ENCODE data around the gene ZDHHC1. TPM values are rescaled to one million over a fixed set of nuclear protein-coding genes. Genes with fewer than 3 reads are reported as not detected.

Gene ZDHHC1
- total and polyA plus RNA-seq, 2 of the 13 experiments (the other 11 are each of a cell fraction or from before 2014, with no cell fraction given) = 0.51 to 1.1 TPM

GRCh38 chr16:67430977-67431774, 14.9 kb upstream of the ZDHHC1 start, which contains the start of gene HSD11B2 (continued):
- no peak for TF ChIP-seq ZIK1 (CRISPR knock-in tag; IDR thresholded peaks at IDR 0.05; ENCODE audit: borderline replicate concordance, low read depth)
- TF ChIP-seq ZNF597 (CRISPR knock-in tag; IDR thresholded peaks at IDR 0.05) = no peak
- TF ChIP-seq ZBTB3 (CRISPR knock-in tag; IDR thresholded peaks at IDR 0.05; ENCODE audit: borderline replicate concordance, low read depth) = no peak
- peak; percentile 21; the same call in 1 of the 2 replicates for TF ChIP-seq MAZ (IDR thresholded peaks at IDR 0.05; ENCODE audit: borderline replicate concordance, low read depth, low read length)
- TF ChIP-seq MAZ (CRISPR knock-in tag; IDR thresholded peaks at IDR 0.05; ENCODE audit: low read depth) = no peak
- no peak for TF ChIP-seq NFRKB (IDR thresholded peaks at IDR 0.05)
- TF ChIP-seq ARID3A (IDR thresholded peaks at IDR 0.05; ENCODE audit: low read depth, low read length) = no peak
- TF ChIP-seq ZBTB37 (CRISPR knock-in tag; IDR thresholded peaks at IDR 0.05) = no peak
- 0 out of 2 replicates have a peak, but pooled peaks have one; percentile 11 for TF ChIP-seq THAP7 (CRISPR knock-in tag; IDR thresholded peaks at IDR 0.05)
- 0 out of 2 replicates have a peak, but pooled peaks have one; percentile 34 for TF ChIP-seq TSC22D2 (CRISPR knock-in tag; IDR thresholded peaks at IDR 0.05; ENCODE audit: borderline replicate concordance)
- TF ChIP-seq ZNF878 (CRISPR knock-in tag; IDR thresholded peaks at IDR 0.05) = 0 out of 2 replicates have a peak, but pooled peaks have one; percentile 3
- no peak for TF ChIP-seq ZSCAN5A (CRISPR knock-in tag; IDR thresholded peaks at IDR 0.05; ENCODE audit: borderline replicate concordance)
- TF ChIP-seq ZNF432 (CRISPR knock-in tag; IDR thresholded peaks at IDR 0.05; ENCODE audit: borderline replicate concordance) = no peak
- no peak; the same call in 1 of the 2 replicates for TF ChIP-seq ZNF839 (CRISPR knock-in tag; IDR thresholded peaks at IDR 0.05; ENCODE audit: borderline replicate concordance)
- no peak for TF ChIP-seq ELF4 (CRISPR knock-in tag; IDR thresholded peaks at IDR 0.05; ENCODE audit: borderline replicate concordance)
- no peak for TF ChIP-seq ZNF660 (CRISPR knock-in tag; IDR thresholded peaks at IDR 0.05; ENCODE audit: borderline replicate concordance, low read depth)
- peak; percentile 23; the same call in 1 of the 2 replicates for TF ChIP-seq KDM4B (CRISPR knock-in tag; IDR thresholded peaks at IDR 0.05)
- no peak for TF ChIP-seq ZNF841 (CRISPR knock-in tag; IDR thresholded peaks at IDR 0.05; ENCODE audit: borderline replicate concordance)
- no peak for TF ChIP-seq PITX1 (CRISPR knock-in tag; IDR thresholded peaks at IDR 0.05)
- TF ChIP-seq HNRNPL (IDR thresholded peaks at IDR 0.05; ENCODE audit: low read depth, low read length) = peak; percentile 41; the same call in 1 of the 2 replicates
- no peak for TF ChIP-seq SP2 (CRISPR knock-in tag; IDR thresholded peaks at IDR 0.05)
- TF ChIP-seq IRF2 (CRISPR knock-in tag; IDR thresholded peaks at IDR 0.05) = no peak
- TF ChIP-seq ARID2 (CRISPR knock-in tag; IDR thresholded peaks at IDR 0.05; ENCODE audit: borderline replicate concordance) = no peak

All from HepG2 (cell line).